ENCODE measurements around the gene EPHB1. TPM values are rescaled to one million over a fixed set of nuclear protein-coding genes. Genes with fewer than 3 reads are reported as not detected.

EPHB1 gene
- total and polyA plus RNA-seq, 2 of the 13 experiments (the other 11 are each of a cell fraction or from before 2014, with no cell fraction given) = 0.07 to 0.21 TPM

DNA sequence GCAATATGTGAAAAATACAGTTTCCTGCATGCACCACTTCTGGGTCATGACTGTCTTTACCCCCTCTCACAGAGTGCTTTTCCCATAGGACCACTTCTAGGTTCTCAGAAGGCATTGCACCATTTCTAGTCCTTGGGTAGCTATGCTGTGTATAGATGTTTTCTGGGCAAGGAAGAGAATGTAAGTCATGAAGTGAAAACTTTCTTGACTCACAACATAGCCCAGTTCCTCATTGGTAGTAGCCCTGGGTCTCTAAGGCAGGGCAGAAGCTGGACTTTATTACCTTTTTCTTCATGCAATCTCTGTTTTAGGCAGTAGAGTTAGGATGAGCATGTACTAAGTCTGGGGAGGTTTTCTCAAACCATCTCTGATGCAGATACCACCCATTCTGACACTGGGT lies 203.1 kb downstream of the EPHB1 start:
- FAIRE-seq (no peak), DNase-seq (ENCODE audit: low spot score) (no peak), ATAC-seq (no peak)
- ChIA-PET CTCF (ENCODE audit: low intra/inter-chr PET ratio, low total read pairs) (no interaction called here), POLR2A (no interaction called here)
- in situ Hi-C loops (cut with HindIII; ENCODE audit: extremely low pct_ligation_motif_present, low pct_unique_long_range_greater_than_20kb) (no loop called here), intact Hi-C loops (cut with micrococcal nuclease; ENCODE audit: unreplicated experiment) (no loop called here)
- Histone ChIP-seq H2AFZ (ENCODE audit: low read length) (no peak overlapping the region), H3K27ac (ENCODE audit: extremely low read length, insufficient read depth, low read length) (no peak overlapping the region), H4K20me1 (ENCODE audit: insufficient read depth, low read length) (no peaks in the 10 kb centered on the region), H3K4me1 (ENCODE audit: insufficient read depth, low read length) (no peaks in the 10 kb centered on the region), H3K27me3 (ENCODE audit: control insufficient read depth in 1 of 2, insufficient read depth in 2 of 2, low read length in 2 of 2) (no peaks in the 10 kb centered on the region; a peak in 1 of 5 replicates), H3K9ac (ENCODE audit: insufficient read depth, low read depth, low read length) (no peak overlapping the region), H3K9me3 (ENCODE audit: low read length) (no peaks in the 10 kb centered on the region), H3K4me2 (ENCODE audit: low read depth, low read length) (no peak overlapping the region), H3K79me2 (ENCODE audit: insufficient read depth, low read length) (no peaks in the 10 kb centered on the region), H3K4me3 (replicated peaks in 1 of 3; ENCODE audit: insufficient read depth in 1 of 3, low read depth in 2 of 3, low read length in 3 of 3) (no peak overlapping the region), H3K36me3 (replicated peaks in 1 of 2; ENCODE audit: control insufficient read depth in 1 of 2, insufficient read depth in 2 of 2, low read length in 2 of 2) (no peaks in the 10 kb centered on the region)
- BruUV-seq (replicated peaks) = no TSS peak
- TF ChIP-seq HDAC1 (CRISPR knock-in tag; IDR thresholded peaks at IDR 0.05) = no peak
- no peak for TF ChIP-seq MEF2D (CRISPR knock-in tag; IDR thresholded peaks at IDR 0.05)
- TF ChIP-seq, protein P1, sequence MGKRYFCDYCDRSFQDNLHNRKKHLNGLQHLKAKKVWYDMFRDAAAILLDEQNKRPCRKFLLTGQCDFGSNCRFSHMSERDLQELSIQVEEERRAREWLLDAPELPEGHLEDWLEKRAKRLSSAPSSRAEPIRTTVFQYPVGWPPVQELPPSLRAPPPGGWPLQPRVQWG (CRISPR knock-in tag; IDR thresholded peaks at IDR 0.05; ENCODE audit: borderline replicate concordance, low read depth) = no peak
- TF ChIP-seq, protein P2, sequence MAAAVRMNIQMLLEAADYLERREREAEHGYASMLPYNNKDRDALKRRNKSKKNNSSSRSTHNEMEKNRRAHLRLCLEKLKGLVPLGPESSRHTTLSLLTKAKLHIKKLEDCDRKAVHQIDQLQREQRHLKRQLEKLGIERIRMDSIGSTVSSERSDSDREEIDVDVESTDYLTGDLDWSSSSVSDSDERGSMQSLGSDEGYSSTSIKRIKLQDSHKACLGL (CRISPR knock-in tag; IDR thresholded peaks at IDR 0.05) = no peak
- TF ChIP-seq, protein P3, sequence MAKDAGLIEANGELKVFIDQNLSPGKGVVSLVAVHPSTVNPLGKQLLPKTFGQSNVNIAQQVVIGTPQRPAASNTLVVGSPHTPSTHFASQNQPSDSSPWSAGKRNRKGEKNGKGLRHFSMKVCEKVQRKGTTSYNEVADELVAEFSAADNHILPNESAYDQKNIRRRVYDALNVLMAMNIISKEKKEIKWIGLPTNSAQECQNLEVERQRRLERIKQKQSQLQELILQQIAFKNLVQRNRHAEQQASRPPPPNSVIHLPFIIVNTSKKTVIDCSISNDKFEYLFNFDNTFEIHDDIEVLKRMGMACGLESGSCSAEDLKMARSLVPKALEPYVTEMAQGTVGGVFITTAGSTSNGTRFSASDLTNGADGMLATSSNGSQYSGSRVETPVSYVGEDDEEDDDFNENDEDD (CRISPR knock-in tag; IDR thresholded peaks at IDR 0.05; ENCODE audit: borderline replicate concordance) = no peak
- no peak for TF ChIP-seq GLI4 (CRISPR knock-in tag; IDR thresholded peaks at IDR 0.05; ENCODE audit: borderline replicate concordance)

DNA sequence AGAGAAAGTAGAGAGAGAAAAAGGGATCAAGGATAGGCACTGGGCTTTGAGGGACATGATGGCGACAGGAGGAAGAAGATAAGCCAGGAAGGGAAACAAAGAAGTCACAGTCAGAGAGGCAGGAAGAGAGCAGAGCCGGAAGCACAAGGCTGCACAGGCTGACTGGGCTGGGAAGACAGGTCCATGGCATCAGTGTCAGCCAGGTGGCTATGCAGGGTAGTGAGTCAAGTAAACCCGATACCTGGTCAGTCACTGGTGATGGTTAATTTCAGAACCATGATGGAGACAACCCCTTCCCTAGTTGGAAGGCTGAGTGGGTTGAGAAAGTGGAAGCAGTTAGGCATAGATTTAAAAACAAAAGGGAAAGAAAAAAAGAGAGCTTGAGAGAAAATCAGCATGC lies 203.8 kb downstream of the EPHB1 start:
- no peak overlapping the region for H3K4me2 ChIP-seq (ENCODE audit: low read depth, low read length)
- in situ Hi-C loops (cut with HindIII; ENCODE audit: extremely low pct_ligation_motif_present, low pct_unique_long_range_greater_than_20kb) = no loop called here
- POLR2A ChIA-PET = no interaction called here
- TF ChIP-seq ZNF564 (CRISPR knock-in tag; IDR thresholded peaks at IDR 0.05) = no peak
- TF ChIP-seq, protein P4, sequence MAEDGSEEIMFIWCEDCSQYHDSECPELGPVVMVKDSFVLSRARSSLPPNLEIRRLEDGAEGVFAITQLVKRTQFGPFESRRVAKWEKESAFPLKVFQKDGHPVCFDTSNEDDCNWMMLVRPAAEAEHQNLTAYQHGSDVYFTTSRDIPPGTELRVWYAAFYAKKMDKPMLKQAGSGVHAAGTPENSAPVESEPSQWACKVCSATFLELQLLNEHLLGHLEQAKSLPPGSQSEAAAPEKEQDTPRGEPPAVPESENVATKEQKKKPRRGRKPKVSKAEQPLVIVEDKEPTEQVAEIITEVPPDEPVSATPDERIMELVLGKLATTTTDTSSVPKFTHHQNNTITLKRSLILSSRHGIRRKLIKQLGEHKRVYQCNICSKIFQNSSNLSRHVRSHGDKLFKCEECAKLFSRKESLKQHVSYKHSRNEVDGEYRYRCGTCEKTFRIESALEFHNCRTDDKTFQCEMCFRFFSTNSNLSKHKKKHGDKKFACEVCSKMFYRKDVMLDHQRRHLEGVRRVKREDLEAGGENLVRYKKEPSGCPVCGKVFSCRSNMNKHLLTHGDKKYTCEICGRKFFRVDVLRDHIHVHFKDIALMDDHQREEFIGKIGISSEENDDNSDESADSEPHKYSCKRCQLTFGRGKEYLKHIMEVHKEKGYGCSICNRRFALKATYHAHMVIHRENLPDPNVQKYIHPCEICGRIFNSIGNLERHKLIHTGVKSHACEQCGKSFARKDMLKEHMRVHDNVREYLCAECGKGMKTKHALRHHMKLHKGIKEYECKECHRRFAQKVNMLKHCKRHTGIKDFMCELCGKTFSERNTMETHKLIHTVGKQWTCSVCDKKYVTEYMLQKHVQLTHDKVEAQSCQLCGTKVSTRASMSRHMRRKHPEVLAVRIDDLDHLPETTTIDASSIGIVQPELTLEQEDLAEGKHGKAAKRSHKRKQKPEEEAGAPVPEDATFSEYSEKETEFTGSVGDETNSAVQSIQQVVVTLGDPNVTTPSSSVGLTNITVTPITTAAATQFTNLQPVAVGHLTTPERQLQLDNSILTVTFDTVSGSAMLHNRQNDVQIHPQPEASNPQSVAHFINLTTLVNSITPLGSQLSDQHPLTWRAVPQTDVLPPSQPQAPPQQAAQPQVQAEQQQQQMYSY (CRISPR knock-in tag; IDR thresholded peaks at IDR 0.05) = no peak
- TF ChIP-seq ZSCAN29 (CRISPR knock-in tag; conservative IDR thresholded peaks at IDR 0.05) = no peak
- no peak for TF ChIP-seq ZNF607 (CRISPR knock-in tag; IDR thresholded peaks at IDR 0.05; ENCODE audit: borderline replicate concordance)

More for the DNA sequence above, 203.8 kb downstream of the EPHB1 start:
- FAIRE-seq (no peak), DNase-seq (ENCODE audit: low spot score) (no peak), ATAC-seq (no peak)
- no peak overlapping the region for H2AFZ ChIP-seq (ENCODE audit: low read length)
- no TSS peak for BruUV-seq (replicated peaks)
- CTCF ChIA-PET (ENCODE audit: low intra/inter-chr PET ratio, low total read pairs) = no interaction called here
- H3K27ac ChIP-seq (ENCODE audit: extremely low read length, insufficient read depth, low read length) = no peak overlapping the region
- no peak overlapping the region for H3K9ac ChIP-seq (ENCODE audit: insufficient read depth, low read depth, low read length)
- H3K79me2 ChIP-seq (ENCODE audit: insufficient read depth, low read length) = no peaks in the 10 kb centered on the region
- intact Hi-C loops (cut with micrococcal nuclease; ENCODE audit: unreplicated experiment) = no loop called here
- no peaks in the 10 kb centered on the region for H4K20me1 ChIP-seq (ENCODE audit: insufficient read depth, low read length)
- 12% methylated on average over 3 of the region's 3 CpGs for WGBS (ENCODE audit: low lambda C conversion rate)
- H3K27me3 ChIP-seq (ENCODE audit: control insufficient read depth in 1 of 2, insufficient read depth in 2 of 2, low read length in 2 of 2) = no peaks in the 10 kb centered on the region; a peak in 1 of 5 replicates
- no peaks in the 10 kb centered on the region for H3K9me3 ChIP-seq (ENCODE audit: low read length)
- no peaks in the 10 kb centered on the region for H3K36me3 ChIP-seq (replicated peaks in 1 of 2; ENCODE audit: control insufficient read depth in 1 of 2, insufficient read depth in 2 of 2, low read length in 2 of 2)
- no peaks in the 10 kb centered on the region for H3K4me1 ChIP-seq (ENCODE audit: insufficient read depth, low read length)
- no peak overlapping the region for H3K4me3 ChIP-seq (replicated peaks in 1 of 3; ENCODE audit: insufficient read depth in 1 of 3, low read depth in 2 of 3, low read length in 3 of 3)
